GM12878 (cell line): ENCODE data around the gene ZACN. TPM values are rescaled to one million over a fixed set of nuclear protein-coding genes. Genes with fewer than 3 reads are reported as not detected.
A peak's percentile ranks its signal among the peaks of the same experiment; 100 is the strongest.

ENCODE experiments used
- ASH2L ChIP-seq: fragments of 300-600, 200-600 bp; sonication (generic); IDR thresholded peaks from 2 replicates; pipeline ENCODE4 v1.6.1; 2017; ENCODE audit warnings: low read depth, mild to moderate bottlenecking, borderline replicate concordance
- ATF2 ChIP-seq: IDR thresholded peaks from 2 replicates; pipeline ENCODE4 v1.6.1; 2012; ENCODE audit warnings: low read length, inconsistent platforms
- ATF3 ChIP-seq: IDR thresholded peaks from 2 replicates; pipeline ENCODE4 v1.6.1; 2011; ENCODE audit warnings: low read depth, mild to moderate bottlenecking, low read length, moderate library complexity, borderline replicate concordance; ENCODE audit errors: extremely low read depth
- BRCA1 ChIP-seq: IDR thresholded peaks from 2 replicates; pipeline ENCODE4 v1.6.1; 2011; ENCODE audit warnings: low read depth, low read length, improper control_type of control experiment
- CBX3 ChIP-seq: fragments of 200-600 bp; sonication (generic); IDR thresholded peaks from 2 replicates; pipeline ENCODE4 v1.6.1; 2016; ENCODE audit warnings: low read depth, borderline replicate concordance
- CBX5 ChIP-seq: sonication (generic); IDR thresholded peaks from 2 replicates; pipeline ENCODE4 v1.6.1; 2016; ENCODE audit warnings: low read depth, moderate library complexity, mild to moderate bottlenecking, inconsistent platforms
- CHD2 ChIP-seq: IDR thresholded peaks from 2 replicates; pipeline ENCODE4 v1.6.1; 2011; ENCODE audit warnings: low read depth, low read length, improper control_type of control experiment, borderline replicate concordance
- CREB1 ChIP-seq: IDR thresholded peaks from 2 replicates; pipeline ENCODE4 v1.6.1; 2012; ENCODE audit warnings: low read depth, mild to moderate bottlenecking, inconsistent platforms
- DPF2 ChIP-seq: fragments of 450-650 bp; IDR thresholded peaks from 2 replicates; pipeline ENCODE4 v1.6.1; 2017; ENCODE audit warnings: mild to moderate bottlenecking
- E2F8 ChIP-seq: fragments of 450-650 bp; IDR thresholded peaks from 2 replicates; pipeline ENCODE4 v1.6.1; 2018; ENCODE audit warnings: mild to moderate bottlenecking, low read depth, moderate library complexity; ENCODE audit not compliant: partially characterized antibody
- ELK1 ChIP-seq: IDR thresholded peaks from 2 replicates; pipeline ENCODE4 v1.6.1; 2012; ENCODE audit warnings: low read depth, low read length, improper control_type of control experiment
- HCFC1 ChIP-seq: fragments of 150-350 bp; IDR thresholded peaks from 2 replicates; pipeline ENCODE4 v1.6.1; 2014; ENCODE audit warnings: low read length
- KLF5 ChIP-seq: fragments of 450-650 bp; IDR thresholded peaks from 2 replicates; pipeline ENCODE4 v1.6.1; 2014; ENCODE audit warnings: mild to moderate bottlenecking; ENCODE audit not compliant: partially characterized antibody
- PKNOX1 ChIP-seq: fragments of 450-650 bp; IDR thresholded peaks from 2 replicates; pipeline ENCODE4 v1.6.1; 2016; ENCODE audit warnings: mild to moderate bottlenecking
- SIN3A ChIP-seq: IDR thresholded peaks from 2 replicates; pipeline ENCODE4 v1.6.1; 2012; ENCODE audit warnings: low read depth, low read length, improper control_type of control experiment
- SIX5 ChIP-seq: IDR thresholded peaks from 2 replicates; pipeline ENCODE4 v1.6.1; 2011; ENCODE audit warnings: mild to moderate bottlenecking, low read depth, low read length, moderate library complexity; ENCODE audit not compliant: severe bottlenecking
- SMAD5 ChIP-seq: IDR thresholded peaks from 2 replicates; pipeline ENCODE4 v1.6.1; 2016; ENCODE audit warnings: antibody characterized with exemption, low read depth
- SPI1 ChIP-seq: IDR thresholded peaks from 2 replicates; pipeline ENCODE4 v1.6.1; 2011; ENCODE audit warnings: low read depth, mild to moderate bottlenecking, low read length, moderate library complexity, borderline replicate concordance; ENCODE audit not compliant: insufficient read depth
- SRF ChIP-seq, 2 experiments: IDR thresholded peaks; 2 replicates each; pipeline ENCODE4 v1.6.1; 2011; ENCODE audit warnings: low read depth in 2 of 2, low read length in 2 of 2, mild to moderate bottlenecking in 1 of 2, moderate library complexity in 1 of 2
- STAT1 ChIP-seq: fragments of 450-650 bp; conservative IDR thresholded peaks from 2 replicates; pipeline ENCODE4 v1.6.1; 2014; ENCODE audit warnings: antibody characterized with exemption, mild to moderate bottlenecking
- TAF1 ChIP-seq: IDR thresholded peaks from 2 replicates; pipeline ENCODE4 v1.6.1; 2011; ENCODE audit warnings: mild to moderate bottlenecking, low read depth, low read length, borderline replicate concordance
- TCF7 ChIP-seq: IDR thresholded peaks from 2 replicates; pipeline ENCODE4 v1.6.1; 2014; ENCODE audit warnings: antibody characterized with exemption, borderline replicate concordance
- WRNIP1 ChIP-seq: IDR thresholded peaks from 2 replicates; pipeline ENCODE4 v1.6.1; 2011; ENCODE audit warnings: low read depth, low read length, improper control_type of control experiment, borderline replicate concordance
- YBX1 ChIP-seq: fragments of 450-650 bp; IDR thresholded peaks from 2 replicates; pipeline ENCODE4 v1.6.1; 2016; ENCODE audit warnings: antibody characterized with exemption
- polyA plus RNA-seq, 11 experiments: library from polyadenylated mRNA; depleted of rRNA in 4 of 11; unstranded in 6 of 11; stranded (reverse) in 5 of 11; fragments of >200 nt; fragmentation: Nextera tagmentation in 4 of 11; fragmentation: Illumina TruSeq in 1 of 11; extraction: Ambion mirVana in 4 of 11; extraction: Trizol in 1 of 11; gene quantifications; 1 replicate in 1 of 11; 2 replicates in 10 of 11; pipeline versions ENCODE4 v1.2.1 to v1.2.3, GENCODE V29; 2011 to 2016; ENCODE audit warnings: inconsistent platforms in 2 of 11, missing spikeins in 2 of 11, low read depth in 1 of 11
- total RNA-seq, 4 experiments: library from RNA; depleted of rRNA in 3 of 4; stranded (reverse); fragments of >200 nt in 3 of 4; fragmentation: Illumina TruSeq in 1 of 4; extraction: Trizol in 1 of 4; gene quantifications; 2 replicates each; pipeline versions ENCODE4 v1.2.1 to v1.2.3, GENCODE V29; 2013 to 2021

Gene ZACN
- total and polyA plus RNA-seq, 10 of the 15 experiments (the other 5 are each of a cell fraction or from before 2014, with no cell fraction given) = 0.06 to 11.3 (median 0.47) TPM; not detected in 2

GRCh38 chr17:76103274-76104139 lies 24.5 kb downstream of the ZACN start, which contains the start of gene EXOC7 (continued):
- no peak for TF ChIP-seq E2F8
- TF ChIP-seq ATF3 = no peak
- no peak for TF ChIP-seq ASH2L
- peak; percentile 22; the same call in 1 of the 2 replicates for TF ChIP-seq PKNOX1
- no peak for TF ChIP-seq BRCA1
- TF ChIP-seq ELK1 = no peak
- peak; percentile 70 for TF ChIP-seq CREB1
- no peak for TF ChIP-seq CHD2
- no peak for TF ChIP-seq ATF2
- no peak for TF ChIP-seq TCF7
- TF ChIP-seq KLF5 = no peak
- peak; percentile 61 for TF ChIP-seq HCFC1
- TF ChIP-seq STAT1 = no peak
- no peak for TF ChIP-seq CBX3
- TF ChIP-seq WRNIP1 = 0 out of 2 replicates have a peak, but pooled peaks have one; percentile 31
- TF ChIP-seq CBX5 = no peak
- TF ChIP-seq SMAD5 = peak; percentile 48; the same call in 1 of the 2 replicates
- no peak for TF ChIP-seq SIX5
- peak; percentile 79 for TF ChIP-seq TAF1
- no peak for TF ChIP-seq YBX1
- TF ChIP-seq SRF (IDR thresholded peaks at IDR 0.05; ENCODE audit: low read depth in 2 of 2, low read length in 2 of 2) = 0 out of 4 replicates have a peak, but pooled peaks of 1 of the 2 experiments have one; percentile 10
- TF ChIP-seq SPI1 = peak; percentile 89
- TF ChIP-seq SIN3A = 0 out of 2 replicates have a peak, but pooled peaks have one; percentile 59
- TF ChIP-seq DPF2 = no peak
